ENCODE data around the gene GPR25. TPM values are rescaled to one million over a fixed set of nuclear protein-coding genes. Genes with fewer than 3 reads are reported as not detected.

The GPR25 gene
- total RNA-seq, 4 donors from 2014 or later: 0.48 TPM; not detected in 3

GRCh38 chr1:200895443-200895789 lies 22.6 kb downstream of the GPR25 start:
- H3K9me3 ChIP-seq: no peaks in the 10 kb centered on the region
- in situ Hi-C loops (cut with MboI; ENCODE audit: low pct_ligation_motif_present in 1 of 4, low pct_unique_long_range_greater_than_20kb in 1 of 4, low sequenced_read_pairs in 3 of 4): loop anchor here in 1 of 4 donors (10.0 kb wide), 1 partner anchor 139 kb away; no protein-coding TSS in a partner anchor
- peak overlapping the region; percentile 90 to 96 (median 91) for H3K27ac ChIP-seq
- intact Hi-C loops (cut with DNase I; ENCODE audit: low total_unique reads): no loop called here
- 64% methylated on average over 8 of the region's 8 CpGs; no CpG with 5 or more reads in 1 of the 2 donors for WGBS, 2 donors (ENCODE audit: low coverage in 1 of 2)
- H3K4me3 ChIP-seq: peak overlapping the region; percentile 35 to 62 (median 51)
- peaks cover 0 to 6% (median 0%) of the 10 kb centered on the region in 4 donors for H3K36me3 ChIP-seq
- no peak for DNase-seq
- peaks cover 14% of the 10 kb centered on the region for H3K27me3 ChIP-seq
- TF ChIP-seq EP300 (IDR thresholded peaks at IDR 0.05; ENCODE audit: low read depth) (no peak), POLR2AphosphoS5 (IDR thresholded peaks at IDR 0.05) (no peak), POLR2A (IDR thresholded peaks at IDR 0.05) (no peak), CTCF (IDR thresholded peaks at IDR 0.05) (no peak)
- peaks cover 0 to 66% (median 47%) of the 10 kb centered on the region in 4 donors for H3K4me1 ChIP-seq

- Histone ChIP-seq H3K9me3 (no peaks in the 10 kb centered on the region), H3K27ac (peak overlapping the region; percentile 90 to 96 (median 91)), H3K27me3 (peaks cover 9% of the 10 kb centered on the region), H3K36me3 (peaks cover 0 to 6% (median 0%) of the 10 kb centered on the region in 4 donors), H3K4me1 (peaks cover 0 to 66% (median 43%) of the 10 kb centered on the region in 4 donors), H3K4me3 (peak overlapping the region; percentile 35 to 62 (median 51))
- no peak for DNase-seq
- 20 to 52% methylated on average over 2 to 9 of the region's 9 CpGs for WGBS, 2 donors (ENCODE audit: low coverage in 1 of 2)
- intact Hi-C loops (cut with DNase I; ENCODE audit: low total_unique reads) (no loop called here), in situ Hi-C loops (cut with MboI; ENCODE audit: low pct_ligation_motif_present in 1 of 4, low pct_unique_long_range_greater_than_20kb in 1 of 4, low sequenced_read_pairs in 3 of 4) (loop anchor here in 1 of 4 donors (10.0 kb wide), 1 partner anchor 139 kb away; no protein-coding TSS in a partner anchor)
- TF ChIP-seq EP300 (IDR thresholded peaks at IDR 0.05; ENCODE audit: low read depth): no peak
- TF ChIP-seq CTCF (IDR thresholded peaks at IDR 0.05): no peak
- TF ChIP-seq POLR2AphosphoS5 (IDR thresholded peaks at IDR 0.05): no peak
- peak; percentile 9 for TF ChIP-seq POLR2A (IDR thresholded peaks at IDR 0.05)
These were observed 23.2 kb downstream of the GPR25 start for GRCh38 chr1:200895801-200896530.

GRCh38 chr1:200896531-200897196 lies 23.9 kb downstream of the GPR25 start:
- WGBS, 2 donors (ENCODE audit: low coverage in 1 of 2): 47 to 55% methylated on average over 2 to 10 of the region's 10 CpGs
- TF ChIP-seq POLR2AphosphoS5 (IDR thresholded peaks at IDR 0.05) (peak in 2 of 3 donors; percentile 63 to 90), EP300 (IDR thresholded peaks at IDR 0.05; ENCODE audit: low read depth) (peak; percentile 52), CTCF (IDR thresholded peaks at IDR 0.05) (no peak), POLR2A (IDR thresholded peaks at IDR 0.05) (peak; percentile 68)
- peaks cover 0 to 6% (median 0%) of the 10 kb centered on the region in 4 donors for H3K36me3 ChIP-seq
- H3K27me3 ChIP-seq: peaks cover 2% of the 10 kb centered on the region
- in situ Hi-C loops (cut with MboI; ENCODE audit: low pct_ligation_motif_present in 1 of 4, low pct_unique_long_range_greater_than_20kb in 1 of 4, low sequenced_read_pairs in 3 of 4) (loop anchor here in 1 of 4 donors (10.0 kb wide), 1 partner anchor 138 kb away; no protein-coding TSS in a partner anchor), intact Hi-C loops (cut with DNase I; ENCODE audit: low total_unique reads) (no loop called here)
- no peaks in the 10 kb centered on the region for H3K9me3 ChIP-seq
- DNase-seq: peak; percentile 92
- peak overlapping the region in 3 of 4 donors; percentile 49 to 62 (median 53) for H3K4me3 ChIP-seq
- peak overlapping the region; percentile 90 to 96 (median 91) for H3K27ac ChIP-seq
- peaks cover 0 to 66% (median 40%) of the 10 kb centered on the region in 4 donors for H3K4me1 ChIP-seq

- Histone ChIP-seq H3K27ac (peak overlapping the region; percentile 90 to 96 (median 91)), H3K27me3 (no peaks in the 10 kb centered on the region), H3K4me3 (peak overlapping the region in 3 of 4 donors; percentile 14 to 52 (median 21)), H3K4me1 (peaks cover 0 to 66% (median 39%) of the 10 kb centered on the region in 4 donors), H3K9me3 (no peaks in the 10 kb centered on the region), H3K36me3 (peaks cover 0 to 6% (median 0%) of the 10 kb centered on the region in 4 donors)
- DNase-seq: no peak
- intact Hi-C loops (cut with DNase I; ENCODE audit: low total_unique reads) (no loop called here), in situ Hi-C loops (cut with MboI; ENCODE audit: low pct_ligation_motif_present in 1 of 4, low pct_unique_long_range_greater_than_20kb in 1 of 4, low sequenced_read_pairs in 3 of 4) (loop anchor here in 1 of 4 donors (10.0 kb wide), 1 partner anchor 138 kb away; no protein-coding TSS in a partner anchor)
- TF ChIP-seq POLR2A (IDR thresholded peaks at IDR 0.05) (no peak), CTCF (IDR thresholded peaks at IDR 0.05) (no peak), EP300 (IDR thresholded peaks at IDR 0.05; ENCODE audit: low read depth) (no peak), POLR2AphosphoS5 (IDR thresholded peaks at IDR 0.05) (no peak)
- WGBS, 2 donors (ENCODE audit: low coverage in 1 of 2): 41 to 68% methylated on average over 4 to 5 of the region's 5 CpGs
These were observed 24.5 kb downstream of the GPR25 start for GRCh38 chr1:200897259-200897658.
